HK-2 (cell line): ENCODE results near the gene HOXD10.
A peak's percentile ranks its signal among the peaks of the same experiment; 100 is the strongest.

ENCODE experiments used
- DNase-seq: peaks from one replicate; pipeline ENCODE4 v3.0.0-alpha.2; 2018; ENCODE audit not compliant: unreplicated experiment

The HOXD10 gene

DNA sequence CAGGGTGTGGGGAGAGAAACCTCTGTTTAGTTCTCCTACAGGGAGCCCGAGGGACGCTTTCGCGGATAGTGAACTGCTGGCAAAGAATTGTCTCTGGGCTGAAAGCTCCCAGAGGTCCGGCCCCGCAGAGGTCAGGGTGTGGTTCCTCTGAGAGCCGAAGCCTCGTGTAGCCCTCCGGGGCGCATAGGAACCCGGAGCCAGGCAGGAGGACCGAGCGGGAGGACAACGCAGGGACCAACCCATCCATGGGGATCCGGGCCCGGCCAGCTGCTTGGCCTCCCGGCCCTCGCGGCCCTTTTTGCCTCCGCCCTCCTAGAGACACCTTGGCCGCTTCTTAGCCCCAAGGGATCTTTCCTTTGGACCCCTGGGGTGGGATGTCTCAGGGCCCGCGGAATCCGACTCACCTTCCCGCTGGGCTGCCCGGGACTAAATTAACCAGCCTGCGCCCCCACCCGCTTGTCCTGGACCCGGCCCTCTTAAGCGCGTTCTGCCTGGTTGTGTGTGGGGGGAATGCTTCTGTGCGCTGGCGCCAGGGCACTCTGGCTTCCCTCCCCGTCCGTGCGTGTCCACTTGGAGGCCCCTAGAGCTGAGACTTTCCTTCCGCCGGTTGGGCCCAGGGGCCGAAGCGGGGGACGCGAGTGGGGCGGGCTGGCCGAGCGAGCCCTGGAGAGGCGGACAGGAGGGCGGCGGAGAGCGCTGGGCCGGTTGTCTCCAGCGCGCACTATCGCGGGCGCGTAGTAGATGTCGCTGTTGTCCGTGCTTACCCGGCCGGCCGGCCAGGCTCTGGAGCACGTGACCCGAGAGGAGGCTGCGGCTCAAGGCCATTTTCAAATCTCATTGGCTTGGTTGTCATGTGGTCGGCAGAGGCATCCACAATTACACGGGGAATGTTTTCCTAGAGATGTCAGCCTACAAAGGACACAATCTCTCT lies at the start of gene HOXD10:
Gene HOXD10, plus strand, starts transcription at position 896 of the 931 bp plus-strand sequence. CDS start 56 bp downstream, outside the sequence.
- no peak for DNase-seq

DNA sequence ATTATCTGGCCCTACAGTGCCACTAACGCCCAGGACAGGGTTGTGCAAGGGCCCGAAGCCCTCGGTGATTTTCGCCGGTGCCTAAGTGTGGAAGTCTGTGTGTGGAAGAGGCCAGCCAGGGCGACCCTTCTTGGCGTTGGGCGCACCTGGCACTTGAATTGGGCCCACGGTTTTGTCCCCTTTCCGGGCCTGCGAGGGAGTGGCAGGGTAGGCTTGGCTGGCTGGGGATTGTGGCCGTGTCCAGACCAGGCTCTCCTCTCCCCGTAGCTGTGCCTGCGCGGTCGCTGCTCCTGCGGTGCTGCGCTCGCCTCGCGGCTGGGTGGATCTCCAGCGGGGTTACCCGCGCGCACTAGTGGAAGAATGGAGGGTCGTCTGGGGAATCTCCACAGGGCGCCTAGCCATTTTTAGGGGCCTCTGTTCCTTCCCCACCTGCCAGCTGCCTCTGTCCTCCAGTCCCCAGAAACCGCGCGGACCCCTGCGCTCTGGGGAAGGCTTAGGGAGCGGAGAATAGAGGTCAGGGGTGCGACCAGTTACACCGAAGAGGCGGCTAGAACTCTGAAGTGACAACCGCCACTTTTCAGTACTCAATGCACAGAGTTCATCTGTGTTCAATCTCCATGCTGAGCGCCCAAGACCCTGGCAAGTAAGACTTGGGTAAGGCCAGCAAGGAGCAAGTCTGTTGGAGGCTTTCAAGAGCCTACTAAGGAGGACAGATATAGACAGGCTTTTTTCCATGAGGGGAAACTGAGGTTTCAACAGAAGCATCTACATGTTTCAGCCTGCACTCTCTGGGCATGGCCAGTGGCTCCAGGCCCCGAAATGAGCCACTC lies 48.8 kb upstream of the HOXD10 start:
- no peak for DNase-seq

DNA sequence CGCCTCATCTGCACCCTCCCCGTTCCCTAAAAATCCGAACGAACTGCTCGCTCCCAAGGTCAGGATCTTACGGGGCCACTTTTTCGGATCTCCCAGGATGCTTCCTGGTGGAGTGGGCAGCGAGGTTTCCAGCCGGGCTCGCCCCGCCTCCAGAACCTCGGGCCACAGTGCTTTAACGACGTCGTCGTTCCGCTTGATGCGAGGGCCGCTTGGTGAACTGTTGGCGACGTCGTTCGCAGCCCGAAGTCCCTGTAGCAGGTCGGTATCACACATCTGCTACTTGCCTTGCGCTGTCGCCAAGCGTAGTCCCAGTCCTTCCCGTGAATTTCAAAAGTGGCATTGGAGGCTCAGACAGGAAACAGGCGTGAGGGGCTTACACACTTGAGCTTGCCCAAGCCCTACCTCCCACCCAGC lies 48.2 kb upstream of the HOXD10 start:
- DNase-seq: no peak

DNA sequence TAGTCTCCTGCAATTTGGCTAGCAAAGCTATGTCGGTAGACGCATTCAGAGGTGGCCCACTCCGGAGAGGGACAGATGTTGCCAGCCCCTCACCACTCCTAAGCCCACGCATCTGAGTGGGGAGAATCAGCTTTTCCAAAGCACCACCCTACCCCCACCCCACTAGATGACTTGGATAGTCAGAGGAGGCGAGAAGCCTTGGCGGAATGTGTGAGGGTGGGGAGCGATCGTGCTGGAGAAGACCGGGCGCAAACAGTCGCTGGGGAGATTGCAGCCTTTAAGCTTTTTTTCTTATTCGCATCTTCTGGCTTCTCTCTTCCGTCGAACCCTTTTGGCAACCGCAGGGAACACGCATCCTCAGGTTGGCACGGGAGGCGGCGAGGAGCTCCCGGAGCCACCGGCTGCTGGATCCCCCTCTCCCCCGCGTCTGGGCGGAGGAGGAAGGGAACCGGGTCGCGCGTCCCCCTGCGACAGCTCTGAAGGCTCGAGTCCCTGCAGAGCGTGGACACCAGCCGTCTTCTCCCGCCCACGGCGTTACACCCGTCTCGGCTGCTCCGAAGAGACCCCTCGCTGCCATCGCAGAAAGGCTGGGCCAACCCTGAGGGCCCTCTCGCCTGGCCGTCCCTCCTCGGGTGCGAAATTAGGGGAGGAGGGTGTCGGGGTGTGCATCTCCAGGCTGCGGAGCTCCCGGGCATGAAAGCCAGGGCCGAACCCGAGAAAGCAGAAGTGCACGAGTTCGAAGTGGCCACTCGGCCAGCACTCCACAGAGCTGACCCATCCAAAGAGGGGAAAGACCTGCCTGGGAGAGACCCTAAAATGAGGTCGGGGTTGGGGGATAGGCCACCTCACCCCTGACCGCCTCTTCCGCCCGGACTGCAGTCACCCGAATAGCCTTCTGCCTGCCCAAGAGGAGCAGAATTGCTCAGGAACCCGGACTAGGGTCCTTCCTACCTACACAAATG lies 45.0 kb upstream of the HOXD10 start:
- no peak for DNase-seq

DNA sequence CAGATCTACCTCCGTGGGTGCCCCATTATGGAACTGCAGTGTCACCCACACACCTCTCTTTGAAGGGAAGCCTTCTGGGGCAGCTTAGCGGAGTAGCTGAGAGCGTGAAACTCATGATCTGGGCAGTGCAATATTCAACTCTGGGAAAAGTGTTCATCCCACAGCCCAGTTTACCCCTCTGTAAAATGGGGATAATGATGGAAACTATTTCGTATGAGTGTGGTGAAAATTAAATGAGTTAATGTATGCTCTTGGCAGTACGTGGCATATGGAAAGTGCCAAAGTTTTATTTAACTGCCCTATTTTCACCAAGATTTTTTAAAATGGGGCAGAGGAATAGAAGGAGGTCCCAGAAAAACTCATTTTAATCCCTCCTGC lies 44.3 kb upstream of the HOXD10 start:
- no peak for DNase-seq

DNA sequence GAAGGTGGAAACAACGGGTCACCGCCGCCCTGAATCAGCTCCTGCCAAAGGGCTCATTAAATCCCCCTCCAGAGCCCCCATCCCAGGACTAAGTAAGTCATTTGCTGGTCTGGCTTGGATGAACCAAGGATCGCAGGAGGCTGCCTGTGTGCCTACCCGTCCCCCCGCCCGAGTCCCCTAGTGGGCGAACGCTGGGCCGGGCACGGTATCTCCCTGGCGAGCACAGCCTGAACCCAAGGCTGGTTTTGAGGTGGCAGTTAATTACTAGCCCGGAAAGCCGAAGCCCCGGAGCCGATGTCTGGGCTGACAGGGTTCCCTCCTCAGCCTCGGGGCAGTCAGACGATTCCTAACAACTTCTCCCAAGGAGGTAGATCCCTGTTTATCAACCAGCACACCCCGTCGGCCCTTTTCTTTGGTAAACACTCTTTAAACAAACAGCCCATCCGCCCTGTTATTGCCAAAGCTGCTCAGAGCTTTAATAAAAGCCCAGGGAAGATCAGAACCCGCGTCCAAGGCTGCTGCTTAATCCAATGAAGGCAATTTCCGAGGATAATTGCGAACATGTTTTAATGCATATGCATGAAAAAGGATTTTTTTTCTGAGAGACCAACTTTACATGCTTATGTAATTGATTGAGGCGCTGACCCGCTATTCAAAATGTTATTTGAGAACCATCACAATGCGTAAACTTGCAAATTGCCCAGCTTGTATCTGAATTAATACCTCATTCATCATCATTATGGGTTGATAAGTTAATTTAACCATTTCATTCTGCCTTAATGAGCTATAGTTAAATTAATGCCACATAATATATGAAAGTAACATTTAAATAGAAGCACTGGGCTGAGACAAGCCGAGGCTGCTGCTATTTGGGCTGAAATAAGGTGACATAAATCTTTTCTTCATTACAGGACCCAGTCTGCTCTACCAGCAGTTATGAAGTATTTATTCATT lies 43.4 kb upstream of the HOXD10 start:
- DNase-seq: no peak

DNA sequence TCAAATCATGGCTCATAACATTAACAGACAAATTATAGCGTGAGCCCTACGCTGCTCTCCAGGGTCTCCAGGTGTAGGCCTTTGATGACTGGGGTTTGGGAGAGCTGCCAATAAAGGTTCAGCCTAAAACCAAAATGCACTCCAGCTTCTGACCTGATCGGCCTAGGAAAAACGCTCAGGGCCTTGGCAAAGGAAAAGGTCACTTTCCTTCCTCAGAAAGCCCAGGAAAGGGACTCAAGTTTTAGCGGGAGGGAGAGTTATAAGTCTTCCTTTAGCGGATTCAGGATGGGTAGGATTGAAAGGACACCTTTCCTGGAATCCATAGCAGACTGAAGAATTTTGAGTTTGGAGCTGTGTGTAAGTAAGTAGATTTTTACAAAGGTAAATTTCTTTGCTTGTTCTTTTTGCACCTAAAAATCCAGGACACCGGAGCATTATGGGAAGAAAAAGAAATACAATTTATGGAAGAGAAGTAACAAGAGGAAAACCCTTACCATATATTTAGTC lies 41.6 kb upstream of the HOXD10 start:
- no peak for DNase-seq

DNA sequence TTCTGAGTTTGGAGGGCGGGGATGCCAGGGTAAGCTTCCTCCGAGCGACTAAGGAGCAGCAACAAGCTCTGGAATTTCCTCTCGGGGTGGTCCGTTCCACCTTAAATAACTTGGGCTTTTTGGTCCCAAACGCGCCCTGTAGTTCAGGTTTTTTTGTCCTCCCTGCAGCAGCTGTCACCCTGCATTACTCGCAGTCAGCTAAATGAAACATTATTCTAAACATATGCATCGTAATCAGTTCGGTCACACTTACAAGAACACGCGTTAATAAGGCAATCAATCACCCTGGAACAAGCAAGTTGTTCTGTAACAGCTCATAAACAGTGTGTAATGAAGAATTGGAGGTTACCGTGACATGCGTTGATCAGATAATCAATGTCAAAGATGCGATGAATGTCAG lies 41.1 kb upstream of the HOXD10 start:
- DNase-seq: no peak

DNA sequence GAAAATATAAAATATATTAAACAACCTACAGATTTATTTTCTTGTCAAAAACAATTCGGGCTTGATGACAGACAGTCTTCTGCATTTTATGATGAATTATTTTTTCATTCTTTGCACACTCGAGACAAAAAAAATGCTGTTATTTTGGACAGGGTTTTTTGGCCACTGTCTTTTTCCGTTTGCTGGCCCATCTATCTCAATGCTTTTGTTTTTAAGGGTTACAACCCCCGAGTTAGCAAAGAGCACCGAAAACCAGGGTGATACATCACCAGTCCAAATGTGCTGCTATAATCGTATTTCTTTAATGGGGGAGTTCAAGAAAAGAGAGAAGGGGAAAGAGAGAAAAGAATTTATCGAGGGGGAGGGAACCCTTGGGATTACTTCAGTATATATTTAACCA lies 40.5 kb upstream of the HOXD10 start:
- DNase-seq: no peak

DNA sequence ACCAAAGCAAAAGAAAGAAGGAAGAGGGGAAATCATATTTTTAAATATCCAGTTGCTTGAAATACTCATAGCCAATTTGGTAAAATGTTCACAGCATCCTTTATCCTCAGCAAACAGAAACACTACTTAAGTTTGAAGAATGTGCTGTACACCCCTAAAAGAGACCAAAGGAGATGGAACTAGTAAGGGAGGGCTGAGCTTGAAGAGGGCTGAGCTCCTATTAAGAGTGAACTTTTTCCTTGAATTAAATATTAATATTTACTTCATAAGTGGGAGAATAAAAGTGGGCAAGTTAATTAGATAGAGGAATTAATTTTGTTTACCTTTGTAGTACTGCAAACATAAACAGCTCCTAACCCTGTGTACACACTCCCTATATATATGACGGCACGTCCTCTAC lies 39.8 kb upstream of the HOXD10 start:
- no peak for DNase-seq

DNA sequence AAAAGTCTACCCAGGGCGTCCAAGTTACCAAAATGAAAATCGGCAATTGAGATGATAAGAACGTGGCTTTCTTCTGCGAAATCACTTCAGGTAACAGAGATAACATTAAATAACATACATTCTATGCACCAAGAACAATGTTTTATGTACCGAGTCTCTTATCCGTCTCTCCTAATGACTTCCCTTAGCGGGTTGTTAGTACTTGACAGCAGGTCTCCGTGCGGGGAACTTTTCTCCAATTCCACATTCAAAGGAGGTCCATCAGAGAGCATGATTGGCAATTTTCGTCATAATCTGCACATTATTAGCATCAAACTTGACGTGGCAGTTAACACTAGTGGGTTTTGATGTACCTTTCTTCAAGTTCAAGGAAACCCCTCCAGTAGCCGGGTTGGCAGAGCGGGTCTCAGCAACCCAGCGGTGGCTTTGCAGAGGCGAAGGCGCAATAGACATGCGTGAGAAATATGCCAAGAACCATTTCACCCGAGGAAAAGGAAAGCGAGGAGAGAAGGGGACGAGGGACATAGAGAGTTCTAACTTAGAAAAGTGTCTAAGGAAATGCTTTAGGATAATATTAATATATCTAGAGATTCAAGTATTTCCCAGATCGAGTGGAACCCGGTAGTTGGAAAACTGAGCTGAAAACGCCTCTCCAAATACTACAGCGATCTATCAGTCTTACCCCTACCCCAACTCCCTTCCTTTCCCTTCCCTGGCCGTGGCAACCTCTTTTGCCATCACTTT lies 37.9 kb upstream of the HOXD10 start:
- no peak for DNase-seq

DNA sequence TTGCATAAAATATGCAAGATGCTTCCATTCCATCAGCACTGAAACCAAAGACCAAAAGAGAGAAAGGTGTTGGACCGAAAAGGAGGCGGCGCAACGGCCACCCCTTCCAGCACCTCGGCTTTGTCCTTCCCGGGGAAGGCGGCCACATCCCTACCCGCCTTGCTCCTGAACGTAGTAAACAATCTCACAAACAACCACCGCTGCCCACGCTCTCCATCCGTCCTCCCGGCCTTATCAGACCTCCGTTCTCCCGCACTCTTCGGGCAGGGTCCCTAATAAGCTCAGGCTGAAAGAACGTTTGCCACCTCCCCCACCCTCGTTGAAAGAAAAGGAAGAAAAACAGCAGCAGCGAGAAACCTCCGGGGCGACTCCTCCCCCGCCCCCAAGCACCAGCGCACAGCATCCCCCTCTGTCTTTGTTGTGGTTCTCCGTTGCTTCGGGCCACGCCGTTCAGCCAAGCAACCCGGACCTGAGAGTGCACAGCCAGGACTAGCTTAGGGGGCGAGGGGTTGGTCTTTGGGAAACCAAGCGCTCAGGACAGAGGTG lies 37.2 kb upstream of the HOXD10 start:
- DNase-seq: no peak

DNA sequence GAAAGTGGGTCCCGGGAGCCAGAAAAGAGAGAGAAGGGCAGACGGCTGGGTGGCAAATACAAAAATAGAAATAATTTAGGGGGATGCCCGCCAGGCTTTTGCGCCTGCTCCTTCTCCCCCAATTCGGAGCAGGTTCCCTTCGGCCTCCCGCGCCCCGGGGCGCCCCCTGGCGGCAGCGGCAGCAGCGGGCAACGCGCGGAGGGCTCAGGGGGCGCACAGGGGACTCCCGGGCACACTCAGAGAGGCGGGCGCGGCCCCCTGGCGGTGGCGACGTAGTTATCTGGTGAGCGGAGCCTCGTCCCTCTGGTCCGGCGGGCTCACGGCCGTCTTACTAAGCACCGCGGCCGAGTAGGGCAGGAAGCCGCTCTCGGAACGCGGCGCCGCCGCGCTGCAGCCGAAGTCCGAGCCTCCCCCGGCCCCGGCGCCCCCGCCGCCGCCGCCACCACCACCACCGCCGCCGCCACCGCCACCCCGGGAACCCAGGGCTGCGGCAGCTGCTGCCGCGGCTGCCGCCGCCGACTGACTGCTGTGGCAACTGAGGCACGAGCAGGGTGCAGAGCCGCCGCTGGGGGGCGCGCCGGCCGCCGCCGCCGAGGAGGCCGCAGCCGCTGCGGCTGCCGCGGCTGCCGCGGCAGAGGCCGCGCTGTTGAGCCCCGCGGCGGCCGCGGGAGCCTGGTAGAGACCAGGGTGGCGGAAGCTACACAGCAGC lies 36.6 kb upstream of the HOXD10 start:
- peak; percentile 84 for DNase-seq

DNA sequence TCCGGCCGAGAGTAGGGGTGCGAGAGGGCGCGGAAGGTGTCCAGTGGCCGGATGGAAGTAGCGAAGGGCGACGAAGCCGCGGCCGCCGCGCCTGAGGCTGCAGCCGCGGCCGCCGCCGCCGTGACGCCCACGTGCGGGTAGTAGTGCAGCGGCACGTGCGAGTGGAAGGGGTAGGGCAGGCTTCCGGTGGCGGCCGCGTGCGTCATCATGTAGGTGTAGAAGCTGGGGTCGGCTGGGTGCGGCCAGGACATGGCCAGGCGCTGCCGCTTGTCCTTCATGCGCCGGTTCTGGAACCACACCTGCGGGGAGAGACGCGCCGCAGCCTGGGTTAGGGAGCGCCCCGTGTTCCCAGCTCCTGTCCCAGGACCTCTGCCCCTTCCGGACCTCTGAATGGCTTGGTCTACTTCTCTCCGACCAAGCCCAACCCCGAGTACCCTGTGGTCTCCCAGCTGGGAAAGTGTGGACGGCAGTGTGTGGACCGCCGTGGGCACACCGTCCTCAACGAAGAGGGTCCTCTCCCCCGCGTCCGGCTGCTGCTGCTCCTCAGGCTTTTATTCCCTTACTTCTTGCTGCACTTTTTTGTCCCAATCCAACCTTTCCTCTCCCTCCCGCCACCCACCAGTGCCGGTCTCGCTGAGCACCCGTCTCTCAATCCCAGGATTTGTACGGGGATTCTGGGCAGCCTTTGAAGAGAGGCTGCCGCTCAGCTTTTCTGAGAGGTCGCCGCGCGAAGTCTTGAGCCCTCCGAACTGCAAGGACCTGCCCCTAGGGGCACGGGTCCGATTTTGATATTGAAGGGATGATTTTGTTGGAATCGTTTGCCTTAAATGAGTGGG lies 35.8 kb upstream of the HOXD10 start:
- DNase-seq: peak; percentile 61

DNA sequence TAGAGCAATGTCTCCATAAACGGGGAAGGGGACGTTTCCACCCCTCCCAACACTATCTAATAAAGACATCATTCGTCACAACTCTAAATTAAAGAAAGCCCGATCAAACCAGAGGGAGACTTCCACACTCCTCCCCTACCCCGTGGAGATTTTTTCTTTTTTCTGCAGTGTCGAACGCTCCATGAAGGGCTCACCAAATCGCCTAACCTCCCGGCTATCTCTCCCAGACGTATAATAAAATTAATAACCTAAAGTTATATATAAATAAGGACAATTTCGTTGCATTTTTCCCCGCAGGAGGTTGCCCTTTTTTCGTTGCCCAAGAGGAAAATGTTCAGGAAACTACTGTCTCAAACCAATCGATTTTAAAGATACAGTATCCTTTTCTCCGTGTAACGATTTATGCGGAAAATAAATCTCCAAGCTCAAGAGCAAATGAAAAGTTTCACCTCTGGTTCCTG lies 35.2 kb upstream of the HOXD10 start:
- no peak for DNase-seq

DNA sequence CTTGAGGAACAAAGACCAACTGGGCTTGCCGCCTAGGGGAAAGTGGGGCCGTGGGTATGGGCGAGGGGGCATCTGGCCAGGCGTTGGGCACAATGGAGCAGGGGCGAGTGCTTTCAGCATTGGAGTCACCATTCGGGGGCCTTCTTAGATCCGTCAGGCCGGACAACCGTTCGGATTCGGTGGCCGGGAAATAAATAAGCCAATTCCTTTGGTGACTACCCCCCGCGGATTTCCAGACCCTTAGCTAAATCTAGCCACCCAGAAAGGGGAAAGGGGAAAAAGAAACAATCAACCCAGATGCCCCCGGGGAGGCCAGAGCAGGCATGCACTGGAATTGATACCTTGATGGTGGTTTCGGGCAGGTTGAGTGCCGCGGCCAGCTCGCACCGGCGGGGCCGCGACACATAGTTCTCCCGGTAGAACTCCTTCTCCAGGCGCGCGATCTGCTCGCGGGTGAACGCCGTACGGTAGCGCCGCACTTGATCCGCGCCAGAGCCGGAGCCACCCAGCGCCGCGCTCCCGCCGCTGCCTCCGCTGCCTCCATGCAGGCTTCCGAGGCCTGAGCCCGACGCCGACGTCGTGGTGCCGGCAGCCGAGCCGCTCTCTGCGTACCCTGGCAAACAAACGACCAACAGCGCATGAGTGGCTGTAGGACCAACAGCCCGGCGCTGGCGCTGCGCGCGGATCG lies 34.6 kb upstream of the HOXD10 start:
- no peak for DNase-seq

DNA sequence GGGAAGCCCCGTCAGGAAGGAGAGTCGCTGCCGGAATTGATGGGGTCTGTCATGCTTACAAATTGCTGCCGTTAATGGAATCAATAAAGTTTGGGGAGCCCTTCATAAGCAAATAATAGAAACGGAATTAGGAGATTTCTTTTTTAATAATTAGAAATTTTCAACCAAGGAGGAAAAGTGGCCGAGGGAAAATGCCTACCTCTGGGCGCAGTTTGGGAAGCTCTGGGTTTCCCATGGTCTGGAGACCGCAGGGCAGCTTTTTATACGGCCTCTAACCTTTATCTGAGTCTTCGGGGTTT lies 34.1 kb upstream of the HOXD10 start:
- no peak for DNase-seq
